Epithelial cell of esophagus (primary cell): ENCODE measurements around the gene ANO10.

Source experiments
- DNase-seq: peaks from one replicate; pipeline ENCODE4 v3.0.0; 2010; ENCODE audit warnings: low read depth
- H3K4me3 ChIP-seq: 2 replicates; pipeline ENCODE4 v1.5.1; 2011; ENCODE audit warnings: mild to moderate bottlenecking, low read length, control low read depth
- TF ChIP-seq, protein P1 (sequence below): IDR thresholded peaks from 2 replicates; pipeline ENCODE4 v1.5.1; 2011; ENCODE audit warnings: low read depth, mild to moderate bottlenecking, low read length, control low read depth, inconsistent platforms; ENCODE audit not compliant: insufficient read depth; ENCODE audit errors: missing control alignments

The ANO10 gene

GRCh38 chr3:43353923-43354670 is 267.7 kb downstream of the ANO10 start:
- TF ChIP-seq, protein P1, sequence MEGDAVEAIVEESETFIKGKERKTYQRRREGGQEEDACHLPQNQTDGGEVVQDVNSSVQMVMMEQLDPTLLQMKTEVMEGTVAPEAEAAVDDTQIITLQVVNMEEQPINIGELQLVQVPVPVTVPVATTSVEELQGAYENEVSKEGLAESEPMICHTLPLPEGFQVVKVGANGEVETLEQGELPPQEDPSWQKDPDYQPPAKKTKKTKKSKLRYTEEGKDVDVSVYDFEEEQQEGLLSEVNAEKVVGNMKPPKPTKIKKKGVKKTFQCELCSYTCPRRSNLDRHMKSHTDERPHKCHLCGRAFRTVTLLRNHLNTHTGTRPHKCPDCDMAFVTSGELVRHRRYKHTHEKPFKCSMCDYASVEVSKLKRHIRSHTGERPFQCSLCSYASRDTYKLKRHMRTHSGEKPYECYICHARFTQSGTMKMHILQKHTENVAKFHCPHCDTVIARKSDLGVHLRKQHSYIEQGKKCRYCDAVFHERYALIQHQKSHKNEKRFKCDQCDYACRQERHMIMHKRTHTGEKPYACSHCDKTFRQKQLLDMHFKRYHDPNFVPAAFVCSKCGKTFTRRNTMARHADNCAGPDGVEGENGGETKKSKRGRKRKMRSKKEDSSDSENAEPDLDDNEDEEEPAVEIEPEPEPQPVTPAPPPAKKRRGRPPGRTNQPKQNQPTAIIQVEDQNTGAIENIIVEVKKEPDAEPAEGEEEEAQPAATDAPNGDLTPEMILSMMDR, result no peak
- no peak for DNase-seq
- no peak overlapping the region for H3K4me3 ChIP-seq

DNA sequence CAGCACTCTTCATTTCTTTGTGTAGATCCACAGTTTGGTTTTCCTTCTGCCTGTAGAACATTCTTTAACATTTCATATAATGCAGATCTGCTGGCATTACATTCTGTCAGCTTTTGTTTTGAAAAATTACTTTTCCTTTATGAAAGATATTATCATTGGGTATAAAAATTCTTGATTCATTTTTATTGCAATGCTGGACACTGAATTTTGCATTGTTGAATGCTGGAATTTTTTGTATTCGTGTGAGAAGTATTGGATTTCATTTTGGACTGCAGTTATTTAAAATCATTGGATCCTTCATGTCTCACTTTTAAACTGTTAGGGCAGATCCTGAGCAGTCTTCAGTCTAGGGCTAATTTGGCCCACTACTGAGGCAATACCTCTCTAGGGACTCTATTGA is 268.4 kb downstream of the ANO10 start:
- no peak for DNase-seq
- TF ChIP-seq, protein P1, result no peak
- no peak overlapping the region for H3K4me3 ChIP-seq

DNA sequence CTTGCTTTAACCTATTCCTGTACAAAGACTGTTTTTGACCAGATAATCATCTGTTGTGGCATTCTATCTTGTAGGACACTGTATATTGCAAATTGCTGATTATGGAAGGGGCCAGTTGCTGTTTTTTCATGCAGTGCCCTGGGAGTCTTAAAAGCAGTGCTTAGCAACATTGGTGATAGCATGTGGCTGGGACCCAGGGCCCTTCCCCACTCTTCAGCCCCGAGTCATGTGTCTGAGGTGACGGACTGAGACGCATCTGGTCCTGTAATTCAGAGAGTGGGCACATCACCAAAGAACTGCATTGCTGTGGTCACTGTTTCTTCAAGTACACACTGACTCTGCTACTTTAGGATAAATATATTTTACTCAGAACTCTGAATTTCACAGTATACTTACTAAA is 272.1 kb downstream of the ANO10 start:
- DNase-seq, result no peak
- no peak overlapping the region for H3K4me3 ChIP-seq
- TF ChIP-seq, protein P1, result no peak

DNA sequence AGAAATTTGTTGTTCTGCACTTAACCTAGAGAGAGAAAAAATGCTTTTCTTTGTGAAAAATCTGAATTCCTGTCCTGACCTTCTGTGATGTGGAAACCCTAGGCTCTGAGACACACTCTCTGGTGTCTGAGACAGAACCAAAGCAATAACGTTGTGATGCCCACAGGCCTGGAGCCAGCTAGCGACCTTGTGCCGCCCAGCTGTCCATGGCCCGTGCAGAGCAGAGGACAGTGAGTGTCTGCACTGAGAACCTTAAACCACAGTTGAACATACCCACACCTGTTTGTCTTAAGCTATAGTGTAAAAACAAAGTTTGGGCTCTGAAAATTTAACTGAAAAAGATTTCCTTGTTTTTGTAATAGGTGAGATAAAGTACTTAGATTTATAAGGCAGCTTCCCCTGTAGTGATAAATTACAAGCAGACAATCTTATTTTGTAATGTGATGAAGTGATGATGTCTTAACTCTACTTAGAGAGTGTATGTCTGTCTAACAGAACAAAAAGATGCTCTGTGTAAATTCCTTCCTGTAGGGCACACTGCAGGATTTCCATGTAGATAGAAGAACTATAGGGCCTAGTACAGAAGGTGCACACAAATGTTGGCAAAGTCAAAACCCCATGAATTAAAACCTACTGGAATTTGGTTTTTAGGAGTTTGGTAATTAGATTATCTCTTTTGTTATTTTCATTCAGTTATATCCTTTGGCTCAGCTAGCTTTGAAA is 272.8 kb downstream of the ANO10 start:
- TF ChIP-seq, protein P1, result no peak
- DNase-seq, result no peak
- H3K4me3 ChIP-seq, result no peak overlapping the region

DNA sequence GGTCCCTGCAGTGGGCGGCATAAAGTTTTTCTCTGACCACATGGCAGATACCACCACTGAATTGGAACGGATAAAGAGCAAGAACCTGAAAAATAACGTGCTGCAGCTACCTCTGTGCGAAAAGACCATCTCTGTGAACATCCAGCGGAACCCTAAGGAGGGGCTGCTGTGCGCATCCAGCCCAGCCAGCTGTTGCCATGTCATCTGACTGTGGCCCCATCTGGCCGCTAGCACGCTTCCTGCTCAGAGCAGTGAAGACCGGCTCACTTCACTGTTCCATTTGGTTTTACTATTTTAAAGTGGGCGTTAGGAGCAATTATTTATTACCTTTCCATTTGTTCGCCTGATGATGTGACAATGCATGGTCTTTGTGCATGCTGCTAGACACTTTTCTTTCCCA is 273.5 kb downstream of the ANO10 start:
- no peak for DNase-seq
- H3K4me3 ChIP-seq, result no peak overlapping the region
- TF ChIP-seq, protein P1, result no peak

- DNase-seq, result no peak
- TF ChIP-seq, protein P1, result no peak
- H3K4me3 ChIP-seq, result no peak overlapping the region
These were observed 274.0 kb downstream of the ANO10 start for GRCh38 chr3:43347774-43348173.
